ENCODE results near the gene NPY5R.

- TF ChIP-seq CTCF (IDR thresholded peaks at IDR 0.05; ENCODE audit: low read length) (no peak), EZH2phosphoT487 (IDR thresholded peaks at IDR 0.05; ENCODE audit: low read length) (no peak)
Observed at GRCh38 chr4:163395758-163396157, 52.1 kb downstream of the NPY5R start.
